GM12873 (cell line): Measurements from ENCODE around the gene FNBP1.

Experiments used
- TF ChIP-seq, protein P1 (sequence below): IDR thresholded peaks from 2 replicates; pipeline ENCODE4 v1.5.1; 2012; ENCODE audit warnings: low read depth, mild to moderate bottlenecking, moderate library complexity, low read length, control low read depth; ENCODE audit not compliant: insufficient read depth; ENCODE audit errors: missing control alignments

Gene FNBP1

DNA sequence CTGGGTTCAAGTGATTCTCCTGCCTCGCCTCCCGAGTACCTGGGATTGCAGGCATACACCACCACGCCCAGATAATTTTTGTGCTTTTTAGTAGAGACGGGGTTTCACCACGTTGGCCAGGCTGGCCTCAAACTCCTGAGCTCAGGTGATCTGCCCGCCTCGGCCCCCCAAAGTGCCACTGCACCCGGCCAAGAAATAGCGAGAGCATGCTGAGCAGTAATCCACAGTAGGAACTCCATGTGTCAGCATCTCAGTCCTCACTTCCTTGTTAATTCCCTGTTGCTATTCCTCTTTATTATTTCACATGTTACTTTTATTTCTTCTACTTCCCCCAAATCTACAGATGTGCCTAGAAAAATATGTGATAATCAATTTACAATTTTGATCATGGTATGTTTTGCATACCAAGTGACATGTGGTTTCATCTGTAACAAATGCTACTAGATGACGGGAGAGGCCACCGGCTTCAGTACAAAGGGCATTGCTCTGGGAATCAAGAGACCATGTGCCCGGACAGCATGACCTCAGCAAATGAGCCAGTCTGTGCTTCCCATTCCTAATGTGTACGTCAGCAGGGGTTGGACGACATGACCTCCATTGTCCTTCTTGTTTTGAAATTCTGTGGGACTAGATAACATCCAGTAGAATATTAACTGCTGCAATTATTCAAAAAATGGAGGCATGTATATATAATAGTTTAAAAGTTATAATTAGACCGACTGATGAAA lies 61.6 kb downstream of the FNBP1 start:
- TF ChIP-seq, protein P1, sequence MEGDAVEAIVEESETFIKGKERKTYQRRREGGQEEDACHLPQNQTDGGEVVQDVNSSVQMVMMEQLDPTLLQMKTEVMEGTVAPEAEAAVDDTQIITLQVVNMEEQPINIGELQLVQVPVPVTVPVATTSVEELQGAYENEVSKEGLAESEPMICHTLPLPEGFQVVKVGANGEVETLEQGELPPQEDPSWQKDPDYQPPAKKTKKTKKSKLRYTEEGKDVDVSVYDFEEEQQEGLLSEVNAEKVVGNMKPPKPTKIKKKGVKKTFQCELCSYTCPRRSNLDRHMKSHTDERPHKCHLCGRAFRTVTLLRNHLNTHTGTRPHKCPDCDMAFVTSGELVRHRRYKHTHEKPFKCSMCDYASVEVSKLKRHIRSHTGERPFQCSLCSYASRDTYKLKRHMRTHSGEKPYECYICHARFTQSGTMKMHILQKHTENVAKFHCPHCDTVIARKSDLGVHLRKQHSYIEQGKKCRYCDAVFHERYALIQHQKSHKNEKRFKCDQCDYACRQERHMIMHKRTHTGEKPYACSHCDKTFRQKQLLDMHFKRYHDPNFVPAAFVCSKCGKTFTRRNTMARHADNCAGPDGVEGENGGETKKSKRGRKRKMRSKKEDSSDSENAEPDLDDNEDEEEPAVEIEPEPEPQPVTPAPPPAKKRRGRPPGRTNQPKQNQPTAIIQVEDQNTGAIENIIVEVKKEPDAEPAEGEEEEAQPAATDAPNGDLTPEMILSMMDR = no peak

DNA sequence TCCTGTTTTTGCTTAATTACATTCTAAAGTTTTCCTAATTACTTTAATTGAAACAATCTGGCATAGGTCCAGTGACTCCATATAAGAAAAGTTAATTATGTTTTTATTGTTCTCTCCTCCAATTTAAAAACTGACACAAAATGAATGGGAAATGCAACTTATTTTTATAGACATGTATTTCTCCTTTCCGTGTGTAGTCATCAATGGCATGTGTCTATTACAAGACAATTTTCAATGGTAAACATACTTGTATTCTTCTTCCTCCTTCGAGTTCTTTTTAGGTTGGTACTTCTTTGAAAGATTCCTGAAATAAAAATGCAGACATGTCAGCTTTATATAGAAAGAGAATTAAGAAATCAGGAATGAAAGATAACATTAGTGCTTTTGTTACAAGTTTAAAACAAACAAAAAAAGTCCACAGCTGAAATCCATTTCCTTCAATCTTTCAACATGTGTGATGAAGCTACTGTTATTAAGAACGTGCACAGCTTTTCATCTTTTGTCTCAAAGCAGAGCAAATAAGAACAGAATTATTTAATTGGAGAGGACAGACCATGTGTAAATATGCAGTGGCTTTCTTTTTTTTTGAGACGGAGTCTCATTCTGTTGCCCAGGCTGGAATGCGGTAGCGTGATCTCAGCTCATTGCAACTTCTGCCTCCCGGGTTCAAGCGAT lies 63.8 kb downstream of the FNBP1 start:
- TF ChIP-seq, protein P1 = no peak

DNA sequence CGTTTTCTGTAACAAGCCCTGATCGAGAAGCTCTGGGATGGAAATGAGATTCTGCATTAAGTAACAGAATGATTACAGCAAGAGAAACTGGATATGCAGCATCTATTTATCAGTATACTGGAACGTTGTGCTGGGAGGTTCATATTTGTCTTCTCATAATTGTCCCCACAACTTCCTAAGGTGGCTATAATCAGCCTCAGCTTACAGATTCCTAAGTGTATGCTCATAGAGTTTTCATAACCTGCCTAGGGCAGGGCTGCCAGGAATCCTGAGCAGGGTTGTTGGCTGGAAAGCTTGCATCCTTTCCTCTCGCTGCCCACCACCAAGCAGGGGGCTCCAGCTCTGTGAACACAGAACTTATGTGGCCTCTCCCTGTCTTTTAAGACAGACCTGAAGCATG lies 70.2 kb downstream of the FNBP1 start:
- TF ChIP-seq, protein P1 = no peak

DNA sequence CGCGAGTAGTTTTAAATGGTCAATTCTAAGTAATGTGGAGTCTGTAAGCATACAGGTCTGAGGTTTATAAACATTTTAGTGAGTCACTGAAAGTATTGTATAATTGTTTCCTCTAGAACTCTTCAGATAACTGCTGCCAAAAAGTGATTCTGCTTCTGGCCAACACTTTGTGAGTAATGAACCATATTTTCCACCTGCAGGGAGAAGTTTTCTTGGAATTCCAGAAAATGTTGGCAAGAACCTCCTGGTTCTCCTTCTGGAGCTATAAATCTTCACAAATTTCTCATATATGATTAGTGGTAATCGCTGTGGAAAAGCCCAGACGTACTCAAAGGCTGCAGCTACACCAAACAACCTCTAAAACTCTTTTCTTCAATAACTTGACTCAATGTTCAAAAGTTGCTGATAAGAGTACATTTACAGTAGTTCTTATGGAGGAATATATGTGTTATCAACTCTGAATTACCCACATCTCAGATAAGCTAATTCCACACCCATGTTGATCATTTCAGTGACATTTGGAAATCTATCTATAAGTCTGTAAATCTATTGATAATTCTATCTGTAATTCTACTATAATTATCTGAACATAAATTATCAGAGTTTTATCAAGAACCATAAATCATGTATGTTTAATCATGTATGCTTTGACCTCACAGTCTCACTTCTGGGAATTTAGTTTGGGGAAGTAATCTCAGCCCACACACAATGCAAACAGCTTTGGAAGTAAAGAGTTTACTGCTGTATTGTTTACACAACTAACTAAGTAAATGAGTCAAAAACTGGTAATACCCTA lies 74.1 kb downstream of the FNBP1 start:
- TF ChIP-seq, protein P1 = no peak

DNA sequence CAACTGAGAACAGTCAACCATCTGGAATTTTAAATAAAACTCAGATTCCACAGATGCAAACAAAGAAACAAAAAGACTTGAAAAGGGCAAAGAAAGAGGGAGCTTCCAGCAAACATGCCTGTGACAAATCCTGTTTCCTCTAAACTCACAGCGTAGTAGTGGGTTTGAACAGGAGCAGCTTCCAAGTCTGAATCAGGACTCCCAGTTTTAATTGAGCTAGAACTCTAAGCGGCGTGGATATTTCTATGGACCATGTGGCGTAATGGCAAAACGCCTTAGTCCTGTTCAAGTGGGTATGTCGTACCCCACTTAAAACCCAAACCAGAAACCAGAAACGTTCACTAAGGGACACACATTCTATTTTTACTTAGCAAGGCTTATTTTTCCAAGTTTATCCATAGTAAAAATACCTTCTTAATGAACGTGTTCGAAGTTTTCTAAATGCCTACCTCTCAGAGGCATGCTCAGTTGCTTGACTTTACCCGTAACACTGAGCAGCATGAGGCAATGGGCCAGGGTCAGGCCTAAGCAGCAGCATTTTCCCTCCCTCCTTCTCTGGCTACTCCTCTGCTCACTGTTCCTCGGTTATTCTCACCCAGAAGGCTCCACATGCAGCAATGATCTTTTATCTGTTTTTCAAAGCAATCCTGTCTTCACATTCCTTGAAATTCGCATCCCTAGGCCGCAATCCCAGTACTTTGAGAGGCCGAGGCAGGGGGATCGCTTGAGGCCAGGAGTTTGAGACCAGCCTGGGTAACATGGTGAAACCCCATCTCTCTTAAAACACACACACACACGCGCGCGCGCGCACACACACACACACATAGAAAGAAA lies 77.9 kb downstream of the FNBP1 start:
- TF ChIP-seq, protein P1 = no peak

DNA sequence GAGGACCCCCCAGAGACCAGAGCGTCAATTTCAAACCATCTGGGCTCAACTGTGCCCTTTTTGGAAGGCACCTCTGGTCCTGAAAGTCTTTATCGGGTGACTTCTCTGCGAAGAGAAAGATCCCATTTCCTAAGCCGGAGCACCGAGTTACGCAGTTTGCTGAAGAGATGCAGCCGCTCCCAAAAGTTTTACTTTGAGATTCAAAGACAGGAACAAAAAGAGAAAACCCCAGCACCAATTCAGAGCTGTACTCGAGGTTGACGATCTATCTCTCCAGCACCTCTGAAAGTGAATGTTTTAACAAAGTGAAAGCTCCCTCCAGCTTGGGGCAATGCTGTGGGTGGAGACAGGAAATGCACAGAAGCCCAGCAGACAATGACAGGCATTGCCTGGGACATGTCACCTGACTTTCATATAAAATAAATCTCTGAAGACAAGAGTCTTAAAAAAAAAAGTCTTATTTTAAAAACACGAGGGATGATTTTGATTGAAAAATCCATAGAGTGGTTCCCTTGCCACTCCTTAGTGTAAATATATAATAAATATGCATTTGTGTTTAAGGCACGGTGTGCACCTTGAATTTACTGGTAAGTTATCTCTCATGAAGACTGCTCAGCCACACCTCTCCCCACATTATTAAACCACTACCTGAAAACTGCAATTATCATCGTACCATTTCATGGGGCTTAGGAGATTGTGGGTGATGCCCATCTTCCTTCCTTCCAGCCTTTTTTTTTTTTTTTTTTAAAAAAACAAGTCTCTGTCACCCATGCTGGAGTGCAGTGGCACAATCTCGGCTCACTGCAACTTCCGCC lies 79.9 kb downstream of the FNBP1 start:
- TF ChIP-seq, protein P1 = no peak
